Measurements from ENCODE around the gene MED15.
"Not testable (repeated sequence)": the region's sequence is repeated elsewhere in the genome, so short reads cannot be mapped to it uniquely, and the experiment has no call there.

MED15 gene

GRCh38 chr22:20507253-20508066, at the start of gene MED15:
MED15 (plus strand) TSS chr22:20507610; CDS start chr22:20507679, 69 bp downstream.
- DNase-seq (ENCODE audit: low spot score) = peak; percentile 92

- no peak for DNase-seq (ENCODE audit: low spot score)
Measured at GRCh38 chr22:20458530-20459151, 48.8 kb upstream of the MED15 start.

GRCh38 chr22:20459152-20459542, 48.3 kb upstream of the MED15 start:
- DNase-seq (ENCODE audit: low spot score) = no peak

GRCh38 chr22:20459862-20460261, 47.5 kb upstream of the MED15 start:
- no peak for DNase-seq (ENCODE audit: low spot score)

GRCh38 chr22:20463324-20464095, 43.9 kb upstream of the MED15 start:
- DNase-seq (ENCODE audit: low spot score) = no peak

GRCh38 chr22:20464096-20464614, 43.3 kb upstream of the MED15 start:
- no peak for DNase-seq (ENCODE audit: low spot score)

GRCh38 chr22:20464912-20465758, 42.3 kb upstream of the MED15 start:
- DNase-seq (ENCODE audit: low spot score) = no peak

GRCh38 chr22:20465759-20466077, 41.7 kb upstream of the MED15 start:
- no peak for DNase-seq (ENCODE audit: low spot score)

GRCh38 chr22:20466659-20467379, 40.6 kb upstream of the MED15 start:
- no peak for DNase-seq (ENCODE audit: low spot score)

- DNase-seq (ENCODE audit: low spot score) = peak; percentile 26
Measured at GRCh38 chr22:20469110-20469868, 38.1 kb upstream of the MED15 start.

GRCh38 chr22:20470525-20470924, 36.9 kb upstream of the MED15 start:
- DNase-seq (ENCODE audit: low spot score) = not testable (repeated sequence)

GRCh38 chr22:20471126-20471833, 36.1 kb upstream of the MED15 start:
- DNase-seq (ENCODE audit: low spot score) = no peak

GRCh38 chr22:20472629-20473442, 34.6 kb upstream of the MED15 start:
- DNase-seq (ENCODE audit: low spot score) = no peak

GRCh38 chr22:20475115-20475436, 32.3 kb upstream of the MED15 start:
- no peak for DNase-seq (ENCODE audit: low spot score)

- DNase-seq (ENCODE audit: low spot score) = not testable (repeated sequence)
Measured at GRCh38 chr22:20475569-20475968, 31.8 kb upstream of the MED15 start.

- DNase-seq (ENCODE audit: low spot score) = not testable (repeated sequence)
Measured at GRCh38 chr22:20478059-20478458, 29.4 kb upstream of the MED15 start.

GRCh38 chr22:20479612-20480196, 27.7 kb upstream of the MED15 start:
- DNase-seq (ENCODE audit: low spot score) = no peak

- DNase-seq (ENCODE audit: low spot score) = not testable (repeated sequence)
Measured at GRCh38 chr22:20483143-20483506, 24.3 kb upstream of the MED15 start.

- no peak for DNase-seq (ENCODE audit: low spot score)
Measured at GRCh38 chr22:20483771-20484170, 23.6 kb upstream of the MED15 start.

Data from Ammon's horn (tissue), 1 donor.